H1 (cell line): ENCODE results near the gene TUBB1. TPM values are rescaled to one million over a fixed set of nuclear protein-coding genes. Genes with fewer than 3 reads are reported as not detected.

ENCODE experiments used
- CTCF ChIA-PET: fragments of 300-600 bp; sonication (Branson Sonifier 250); formaldehyde crosslinking; loops from one replicate; lab custom pipeline; 2021; ENCODE audit not compliant: partially characterized antibody; lab: Charles Lee
- POLR2A ChIA-PET: fragments of 300-600 bp; sonication (Branson Sonifier 250); formaldehyde crosslinking; loops from one replicate; lab custom pipeline; 2021; ENCODE audit warnings: inconsistent platforms; ENCODE audit not compliant: partially characterized antibody; lab: Charles Lee
- DNase-seq, 2 experiments: peaks; one replicate each; pipeline versions ENCODE4 v3.0.0 to v3.0.0-alpha.2; 2010 to 2022; ENCODE audit warnings: low spot score in 2 of 2, low read depth in 1 of 2, mixed read lengths in 1 of 2
- FAIRE-seq: peaks from 2 replicates; lab custom pipeline; 2011; peaks lifted over from hg19 to GRCh38; lab: Jason Lieb, UNC
- H2AFZ ChIP-seq: 2 replicates; pipeline ENCODE4 v1.8.1; 2012; ENCODE audit warnings: low read length, inconsistent platforms
- H2AK5ac ChIP-seq: 2 replicates; pipeline ENCODE4 v1.6.1; 2013; ENCODE audit warnings: low read depth, low read length
- H2BK120ac ChIP-seq: replicated peaks from 2 replicates; pipeline ENCODE3; 2013; ENCODE audit warnings: low read depth, low read length, inconsistent platforms
- H2BK12ac ChIP-seq: 2 replicates; pipeline ENCODE4 v1.6.1; 2013; ENCODE audit warnings: low read depth, low read length
- H2BK15ac ChIP-seq: 2 replicates; pipeline ENCODE4 v1.6.1; 2013; ENCODE audit warnings: low read length
- H2BK20ac ChIP-seq: 2 replicates; pipeline ENCODE4 v1.6.1; 2013; ENCODE audit warnings: low read length
- H2BK5ac ChIP-seq: 2 replicates; pipeline ENCODE4 v1.6.1; 2013; ENCODE audit warnings: low read depth, low read length
- H3K14ac ChIP-seq: 2 replicates; pipeline ENCODE4 v1.6.1; 2013; ENCODE audit warnings: inconsistent platforms; ENCODE audit not compliant: insufficient read length
- H3K18ac ChIP-seq: 2 replicates; pipeline ENCODE4 v1.6.1; 2013; ENCODE audit warnings: low read length; ENCODE audit errors: extremely low read depth
- H3K23ac ChIP-seq: 2 replicates; pipeline ENCODE4 v1.6.1; 2013; ENCODE audit warnings: inconsistent platforms; ENCODE audit not compliant: insufficient read length
- H3K23me2 ChIP-seq: 2 replicates; pipeline ENCODE4 v1.6.1; 2013; ENCODE audit warnings: low read depth, low read length
- H3K27ac ChIP-seq: 2 replicates; pipeline ENCODE4 v1.6.1; 2011; ENCODE audit warnings: low read depth, low read length, inconsistent platforms
- H3K27me3 ChIP-seq, 4 experiments: replicated peaks in 1 of 4; 1 replicate in 1 of 4; 2 replicates in 3 of 4; pipeline versions ENCODE4 v1.6.1 to v1.8.1; 2011 to 2013; ENCODE audit warnings: low read length in 3 of 4, mild to moderate bottlenecking in 3 of 4, inconsistent platforms in 2 of 4, mixed read lengths in 2 of 4, moderate library complexity in 1 of 4; ENCODE audit not compliant: control insufficient read depth in 3 of 4, insufficient read depth in 3 of 4; ENCODE audit errors: extremely low read depth in 1 of 4
- H3K36me3 ChIP-seq, 4 experiments: 2 replicates each; pipeline versions ENCODE4 v1.6.1 to v1.8.1; 2011 to 2013; ENCODE audit warnings: mild to moderate bottlenecking in 4 of 4, low read length in 3 of 4, moderate library complexity in 2 of 4, control low read depth in 1 of 4, inconsistent platforms in 1 of 4; ENCODE audit not compliant: insufficient read depth in 4 of 4, control insufficient read depth in 2 of 4
- H3K4ac ChIP-seq: replicated peaks from 2 replicates; pipeline ENCODE3; 2013; ENCODE audit warnings: low read length, low read depth, mixed read lengths, inconsistent platforms; ENCODE audit not compliant: insufficient read length
- H3K4me1 ChIP-seq, 4 experiments: replicated peaks in 1 of 4; 1 replicate in 1 of 4; 2 replicates in 3 of 4; pipeline versions ENCODE4 v1.6.1 to v1.8.1; 2011 to 2013; ENCODE audit warnings: low read length in 3 of 4, inconsistent platforms in 2 of 4, mixed read lengths in 1 of 4; ENCODE audit not compliant: insufficient read depth in 4 of 4, control insufficient read depth in 3 of 4
- H3K4me2 ChIP-seq, 2 experiments: 2 replicates each; pipeline versions ENCODE4 v1.6.1 to v1.8.1; 2011 to 2013; ENCODE audit warnings: low read depth in 2 of 2, low read length in 2 of 2, control low read depth in 1 of 2, inconsistent platforms in 1 of 2, mild to moderate bottlenecking in 1 of 2; ENCODE audit not compliant: insufficient read depth in 1 of 2
- H3K4me3 ChIP-seq, 4 experiments: fragments of 200-600, 300-600 bp in 1 of 4; sonication (generic), shearing (Covaris generic), sonication (Bioruptor Twin) in 1 of 4; 2 replicates each; pipeline versions ENCODE4 v1.5.1 to v1.8.1; 2011 to 2016; ENCODE audit warnings: low read length in 4 of 4, low read depth in 3 of 4, control low read depth in 2 of 4, inconsistent platforms in 2 of 4, mild to moderate bottlenecking in 2 of 4, mixed read lengths in 1 of 4, moderate library complexity in 1 of 4; ENCODE audit not compliant: insufficient read depth in 2 of 4; ENCODE audit errors: extremely low read depth in 1 of 4
- H3K56ac ChIP-seq: replicated peaks from 2 replicates; pipeline ENCODE3; 2013; ENCODE audit warnings: low read depth, mild to moderate bottlenecking, mixed read lengths, low read length, inconsistent platforms; ENCODE audit not compliant: insufficient read length
- H3K79me1 ChIP-seq: 2 replicates; pipeline ENCODE4 v1.6.1; 2013; ENCODE audit warnings: low read depth, low read length, control low read depth
- H3K79me2 ChIP-seq, 2 experiments: 2 replicates each; pipeline versions ENCODE4 v1.6.1 to v1.8.1; 2012 to 2013; ENCODE audit warnings: low read length in 2 of 2, mild to moderate bottlenecking in 2 of 2, inconsistent platforms in 1 of 2; ENCODE audit not compliant: insufficient read depth in 2 of 2, control insufficient read depth in 1 of 2
- H3K9ac ChIP-seq, 4 experiments: replicated peaks in 1 of 4; 1 replicate in 1 of 4; 2 replicates in 3 of 4; pipeline versions ENCODE4 v1.6.1 to v1.8.1; 2011 to 2013; ENCODE audit warnings: low read depth in 3 of 4, low read length in 3 of 4, control low read depth in 2 of 4, mild to moderate bottlenecking in 2 of 4, moderate library complexity in 2 of 4, inconsistent platforms in 1 of 4; ENCODE audit errors: extremely low read depth in 1 of 4
- H3K9me3 ChIP-seq, 2 experiments: 2 replicates each; pipeline versions ENCODE4 v1.6.1 to v1.8.1; 2012 to 2013; ENCODE audit warnings: mild to moderate bottlenecking in 2 of 2, moderate library complexity in 2 of 2, control low read depth in 1 of 2, inconsistent platforms in 1 of 2, low read depth in 1 of 2, low read length in 1 of 2, mixed read lengths in 1 of 2; ENCODE audit not compliant: insufficient read depth in 2 of 2
- H4K20me1 ChIP-seq, 2 experiments: replicated peaks in 1 of 2; 2 replicates each; pipeline versions ENCODE3 to v1.8.1; 2011 to 2013; ENCODE audit warnings: inconsistent platforms in 2 of 2, low read length in 2 of 2, mild to moderate bottlenecking in 1 of 2; ENCODE audit not compliant: insufficient read depth in 2 of 2, control insufficient read depth in 1 of 2
- H4K5ac ChIP-seq: 2 replicates; pipeline ENCODE4 v1.6.1; 2013; ENCODE audit warnings: low read length, low read depth, mixed read lengths, inconsistent platforms; ENCODE audit not compliant: insufficient read length
- H4K8ac ChIP-seq: 2 replicates; pipeline ENCODE4 v1.8.0; 2013; ENCODE audit warnings: mild to moderate bottlenecking, moderate library complexity, low read length, inconsistent platforms; ENCODE audit not compliant: insufficient read depth; ENCODE audit errors: extremely low read depth
- H4K91ac ChIP-seq: replicated peaks from 2 replicates; pipeline ENCODE3; 2013; ENCODE audit warnings: low read length, mixed read lengths, inconsistent platforms; ENCODE audit not compliant: insufficient read length
- ATF3 ChIP-seq: IDR thresholded peaks from 2 replicates; pipeline ENCODE4 v1.6.1; 2011; ENCODE audit warnings: low read depth, mild to moderate bottlenecking, low read length; ENCODE audit not compliant: insufficient read depth
- BCL11A ChIP-seq, 2 experiments: IDR thresholded peaks; one replicate each; pipeline ENCODE4 v1.6.1; 2011; ENCODE audit warnings: low read depth in 2 of 2, low read length in 2 of 2, mild to moderate bottlenecking in 2 of 2
- CHD1 ChIP-seq: IDR thresholded peaks from 2 replicates; pipeline ENCODE4 v1.6.1; 2012; ENCODE audit warnings: low read depth, low read length, improper control_type of control experiment
- CREB1 ChIP-seq: IDR thresholded peaks from 2 replicates; pipeline ENCODE4 v1.6.1; 2012; ENCODE audit warnings: inconsistent platforms
- CTBP2 ChIP-seq: IDR thresholded peaks from 2 replicates; pipeline ENCODE4 v1.7.0; 2011; ENCODE audit warnings: borderline replicate concordance, mild to moderate bottlenecking, moderate library complexity, mixed read lengths, low read length; ENCODE audit not compliant: insufficient read depth, insufficient read length
- KDM5A ChIP-seq: fragments of 200-600 bp; IDR thresholded peaks from 2 replicates; pipeline ENCODE4 v1.7.1; 2012; ENCODE audit warnings: mild to moderate bottlenecking, low read length, inconsistent platforms, mixed read lengths
- NANOG ChIP-seq: IDR thresholded peaks from 2 replicates; pipeline ENCODE4 v1.6.1; 2011; ENCODE audit warnings: low read length, low read depth, mild to moderate bottlenecking, inconsistent platforms; ENCODE audit not compliant: insufficient read depth, poor library complexity, severe bottlenecking
- POLR2AphosphoS5 ChIP-seq: IDR thresholded peaks from 2 replicates; pipeline ENCODE4 v1.6.1; 2011; ENCODE audit warnings: low read depth, low read length
- RBBP5 ChIP-seq: IDR thresholded peaks from 2 replicates; pipeline ENCODE4 v1.7.1; 2012; ENCODE audit warnings: low read depth, mild to moderate bottlenecking, inconsistent platforms, low read length, moderate library complexity, borderline replicate concordance
- RFX5 ChIP-seq: IDR thresholded peaks from 2 replicates; pipeline ENCODE4 v1.6.1; 2011; ENCODE audit warnings: low read depth, low read length, improper control_type of control experiment, borderline replicate concordance
- SIRT6 ChIP-seq: IDR thresholded peaks from one replicate; pipeline ENCODE4 v1.7.1; 2012; ENCODE audit warnings: low read length, inconsistent platforms
- SUZ12 ChIP-seq: fragments of 200-600 bp; sonication (generic); IDR thresholded peaks from 2 replicates; pipeline ENCODE4 v1.6.1; 2012; ENCODE audit warnings: mild to moderate bottlenecking, inconsistent platforms, low read length, moderate library complexity, mixed read lengths
- WGBS, 2 experiments: shearing (Covaris generic) in 1 of 2; methylation state at CpG; one replicate each; pipeline versions ENCODE4 v1.1.6 to v1.1.7; 2013 to 2015; ENCODE audit warnings: low lambda C conversion rate in 2 of 2, mixed read lengths in 2 of 2, inconsistent platforms in 1 of 2, low coverage in 1 of 2, missing lambda C conversion rate in 1 of 2; ENCODE audit not compliant: insufficient replicate concordance in 2 of 2, insufficient coverage in 1 of 2, insufficient read length in 1 of 2; ENCODE audit errors: extremely low coverage in 1 of 2, missing lambda C conversion rate in 1 of 2; 5-methylcytosine and 5-hydroxymethylcytosine counted together
- polyA plus RNA-seq, 7 experiments: library from polyadenylated mRNA; depleted of rRNA in 3 of 7; stranded (reverse) in 5 of 7; unstranded in 2 of 7; fragments of >200 nt in 5 of 7; fragments of 200-250 nt in 2 of 7; gene quantifications; 1 replicate in 5 of 7; 2 replicates in 1 of 7; 4 replicates in 1 of 7; pipeline versions ENCODE4 v1.2.1 to v1.2.3, GENCODE V29; 2011 to 2013; ENCODE audit warnings: missing spikeins in 2 of 7, mixed read lengths in 2 of 7
- total RNA-seq: library from RNA; stranded (reverse); fragmentation: NEBNext Ultra II Directional; extraction: Animal tissue kit (Norgen Biotek cat#: 25700); gene quantifications from 2 replicates; pipeline ENCODE4 v1.2.1, GENCODE V29; 2021
- TF ChIP-seq, protein P1 (sequence below): IDR thresholded peaks from 2 replicates; pipeline ENCODE4 v1.6.1; 2012; ENCODE audit warnings: inconsistent platforms

Gene TUBB1
- total and polyA plus RNA-seq, 2 of the 8 experiments (the other 6 are each of a cell fraction or from before 2014, with no cell fraction given), result not detected

GRCh38 chr20:59064214-59064722 lies 45.0 kb downstream of the TUBB1 start:
- POLR2A ChIA-PET, result no interaction called here
- H3K4me3 ChIP-seq, result no peak overlapping the region
- H3K27ac ChIP-seq, result no peak overlapping the region
- no peak for TF ChIP-seq KDM5A
- TF ChIP-seq RBBP5, result no peak
- TF ChIP-seq POLR2AphosphoS5, result no peak
- TF ChIP-seq SIRT6, result no peak
- no peak for TF ChIP-seq CREB1
- no peak for TF ChIP-seq RFX5
- no peak for TF ChIP-seq ATF3
- TF ChIP-seq SUZ12, result no peak
- TF ChIP-seq, protein P1, sequence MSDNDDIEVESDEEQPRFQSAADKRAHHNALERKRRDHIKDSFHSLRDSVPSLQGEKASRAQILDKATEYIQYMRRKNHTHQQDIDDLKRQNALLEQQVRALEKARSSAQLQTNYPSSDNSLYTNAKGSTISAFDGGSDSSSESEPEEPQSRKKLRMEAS, result no peak
- no peak for TF ChIP-seq BCL11A (IDR thresholded peaks at IDR 0.05; ENCODE audit: low read depth in 2 of 2, low read length in 2 of 2)
- no peak for TF ChIP-seq CTBP2
- TF ChIP-seq NANOG, result no peak
- TF ChIP-seq CHD1, result no peak

More at GRCh38 chr20:59064214-59064722, 45.0 kb downstream of the TUBB1 start:
- no peak overlapping the region for H3K4me2 ChIP-seq
- H2AFZ ChIP-seq, result no peak overlapping the region
- FAIRE-seq, result no peak
- H3K79me1 ChIP-seq, result no peaks in the 10 kb centered on the region
- H2BK15ac ChIP-seq, result no peak overlapping the region
- no peak overlapping the region for H3K4ac ChIP-seq
- no peaks in the 10 kb centered on the region; a peak in 1 of 7 replicates for H3K4me1 ChIP-seq
- no peaks in the 10 kb centered on the region for H3K36me3 ChIP-seq
- H4K5ac ChIP-seq, result no peak overlapping the region
- H4K20me1 ChIP-seq, result no peaks in the 10 kb centered on the region
- no peak overlapping the region for H2BK120ac ChIP-seq
- H3K79me2 ChIP-seq, result no peaks in the 10 kb centered on the region
- H3K23ac ChIP-seq, result no peak overlapping the region
- no peak overlapping the region for H4K8ac ChIP-seq
- H2BK12ac ChIP-seq, result no peak overlapping the region
- H3K27me3 ChIP-seq, result no peaks in the 10 kb centered on the region
- DNase-seq, result no peak
- 83% methylated on average over 4 of the region's 4 CpGs; no CpG with 5 or more reads in 1 of the 2 experiments for WGBS, 2 experiments
- no peak overlapping the region for H3K9ac ChIP-seq
- H3K14ac ChIP-seq, result no peak overlapping the region
- H3K9me3 ChIP-seq, result no peaks in the 10 kb centered on the region
- no peak overlapping the region for H4K91ac ChIP-seq
- H3K18ac ChIP-seq, result no peak overlapping the region
- CTCF ChIA-PET, result interaction anchor here (0.8 kb wide), 1 partner anchor 23 kb away, joined by 4 read pairs; no protein-coding TSS in a partner anchor
- H2BK5ac ChIP-seq, result no peak overlapping the region
- no peak overlapping the region for H2BK20ac ChIP-seq
- H3K56ac ChIP-seq, result no peak overlapping the region
- no peaks in the 10 kb centered on the region for H3K23me2 ChIP-seq
- H2AK5ac ChIP-seq, result no peak overlapping the region
